NOMO-1 (cell line): ENCODE results near the gene ZSCAN21.

ENCODE experiments used
- DNase-seq, 2 experiments: peaks; one replicate each; lab custom pipeline; 2025; ENCODE audit not compliant: unreplicated experiment in 2 of 2; lab: John Stamatoyannopoulos, UW

Gene ZSCAN21

DNA sequence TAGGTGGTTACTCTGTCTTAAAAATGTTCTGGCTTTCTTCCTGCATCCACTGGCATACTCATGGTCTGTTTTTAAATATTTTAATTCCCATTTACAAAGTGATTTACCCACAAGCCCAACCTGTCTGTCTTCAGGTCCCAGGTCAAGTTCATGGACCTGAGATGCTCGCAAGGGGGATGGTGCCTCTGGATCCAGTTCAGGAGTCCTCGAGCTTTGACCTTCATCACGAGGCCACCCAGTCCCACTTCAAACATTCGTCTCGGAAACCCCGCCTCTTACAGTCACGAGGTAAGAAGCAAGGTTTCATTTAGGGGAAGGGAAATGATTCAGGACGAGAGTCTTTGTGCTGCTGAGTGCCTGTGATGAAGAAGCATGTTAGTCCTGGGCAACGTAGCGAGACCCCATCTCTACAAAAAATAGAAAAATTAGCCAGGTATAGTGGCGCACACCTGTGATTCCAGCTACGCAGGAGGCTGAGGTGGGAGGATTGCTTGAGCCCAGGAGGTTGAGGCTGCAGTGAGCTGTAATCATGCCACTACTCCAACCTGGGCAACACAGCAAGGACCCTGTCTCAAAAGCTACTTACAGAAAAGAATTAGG, 25.5 kb upstream of the ZSCAN21 start:
- no peak for DNase-seq

DNA sequence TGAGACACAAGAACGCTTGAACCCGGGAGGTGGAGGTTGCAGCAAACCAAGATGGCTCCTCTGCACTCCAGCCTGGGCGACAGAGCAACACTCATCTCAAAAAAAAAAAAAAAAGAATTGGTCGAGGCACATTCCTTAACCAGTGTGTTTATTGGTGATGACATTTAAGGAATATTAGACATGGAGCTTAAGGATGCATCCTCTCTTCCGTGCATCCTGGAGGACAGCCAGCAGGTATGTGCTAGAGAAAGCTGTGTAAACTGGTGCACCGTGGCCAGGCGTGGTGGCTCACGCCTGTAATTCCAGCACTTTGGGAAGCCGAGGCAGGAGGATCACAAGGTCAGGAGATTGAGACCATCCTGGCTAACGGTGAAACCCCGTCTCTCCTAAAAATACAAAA, 22.4 kb upstream of the ZSCAN21 start:
- no peak for DNase-seq

DNA sequence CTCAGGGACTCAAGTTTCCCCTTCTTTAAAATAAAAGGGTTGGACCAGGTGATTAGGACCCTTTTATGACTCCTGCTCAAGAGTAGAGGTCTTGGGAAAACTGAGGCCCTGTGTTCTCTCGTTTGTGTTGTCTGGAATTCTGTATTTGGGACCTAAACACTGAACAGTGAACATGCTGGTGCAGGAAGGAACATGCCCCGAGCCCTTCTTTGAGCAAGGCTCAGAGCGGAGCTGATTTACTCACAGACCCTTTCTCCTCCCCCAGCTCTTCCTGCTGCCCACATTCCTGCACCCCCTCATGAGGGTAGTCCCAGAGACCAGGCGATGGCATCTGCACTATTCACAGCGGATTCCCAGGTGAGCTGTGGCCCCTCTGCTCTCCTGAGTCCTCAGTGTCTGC, 20.0 kb upstream of the ZSCAN21 start:
- DNase-seq: no peak

DNA sequence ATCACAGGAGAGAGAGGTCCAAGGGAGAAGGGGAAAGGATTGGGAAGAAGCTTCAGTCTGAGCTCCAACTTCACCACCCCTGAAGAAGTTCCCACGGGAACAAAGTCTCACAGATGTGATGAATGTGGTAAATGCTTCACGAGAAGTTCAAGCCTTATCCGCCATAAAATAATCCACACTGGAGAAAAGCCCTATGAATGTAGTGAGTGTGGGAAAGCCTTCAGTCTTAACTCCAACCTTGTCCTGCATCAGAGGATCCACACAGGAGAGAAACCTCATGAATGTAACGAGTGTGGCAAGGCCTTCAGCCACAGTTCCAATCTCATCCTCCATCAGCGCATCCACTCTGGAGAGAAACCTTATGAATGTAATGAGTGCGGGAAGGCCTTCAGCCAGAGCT, 16.0 kb upstream of the ZSCAN21 start:
- no peak for DNase-seq

DNA sequence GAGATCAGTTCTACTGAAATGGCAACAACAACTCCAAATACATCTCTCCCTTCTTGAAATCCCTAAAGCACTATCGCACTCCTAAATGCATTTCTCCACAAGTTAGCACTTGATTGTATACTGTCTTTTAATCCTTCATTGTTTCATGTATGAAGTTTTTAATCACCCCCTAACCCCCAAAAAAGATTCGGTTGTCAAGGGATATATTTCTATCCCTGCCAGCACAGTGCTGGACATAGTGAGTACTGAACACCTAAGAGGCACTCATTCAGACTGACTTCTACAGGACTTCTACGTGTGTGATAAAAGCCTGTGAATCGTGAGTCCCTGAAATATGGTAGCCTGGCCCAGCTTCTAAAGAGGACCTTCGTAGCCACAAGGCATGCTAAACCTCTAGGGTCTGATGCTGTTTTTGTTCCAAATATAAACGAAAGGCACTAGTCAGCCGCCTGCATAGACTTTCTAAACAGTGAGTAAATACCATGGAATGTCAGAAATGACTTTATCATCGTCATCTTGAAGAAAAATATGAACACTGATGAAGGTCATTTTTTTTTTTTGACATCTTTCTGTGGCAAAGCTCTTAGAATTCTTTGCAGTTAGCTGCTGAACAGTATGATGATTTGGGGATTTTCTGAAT, 14.6 kb upstream of the ZSCAN21 start:
- no peak for DNase-seq

DNA sequence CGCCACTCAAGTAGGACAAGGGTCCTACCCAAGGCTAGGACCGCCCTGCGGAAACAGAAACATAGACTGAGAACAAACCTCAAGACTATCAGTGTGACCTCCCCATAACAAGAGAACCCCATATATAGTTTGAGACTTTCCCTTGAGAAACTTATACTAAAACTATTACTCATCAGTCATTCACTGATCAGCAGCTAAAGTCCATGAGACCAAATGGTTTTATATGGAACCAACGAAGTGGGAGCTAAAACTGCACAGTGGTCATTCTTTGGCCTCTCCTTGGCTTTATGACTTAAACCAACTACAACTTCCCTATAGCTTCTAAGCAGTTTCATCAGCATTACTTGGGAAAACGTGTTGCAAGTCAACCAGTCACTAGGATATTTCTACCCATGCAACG, 13.7 kb upstream of the ZSCAN21 start:
- no peak for DNase-seq

DNA sequence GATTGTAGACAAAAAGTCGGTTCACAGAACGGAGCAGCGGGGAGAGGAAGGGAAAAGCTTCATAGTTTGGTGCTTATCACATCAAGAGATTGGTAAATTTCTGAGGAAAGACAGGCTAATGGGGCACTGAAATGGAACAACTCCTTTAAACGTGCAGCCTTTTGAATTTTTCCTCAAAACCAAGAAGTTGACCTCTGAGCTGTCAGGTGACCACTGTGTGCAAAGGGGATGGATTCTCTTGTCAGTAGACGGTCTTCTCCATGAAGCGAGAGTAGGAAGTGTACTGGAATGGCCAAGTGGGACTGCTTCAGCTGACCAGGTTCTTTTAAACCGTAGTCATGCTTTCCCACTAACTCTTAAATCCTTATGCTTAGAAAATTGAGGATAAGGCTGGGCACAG, 11.2 kb upstream of the ZSCAN21 start:
- no peak for DNase-seq

DNA sequence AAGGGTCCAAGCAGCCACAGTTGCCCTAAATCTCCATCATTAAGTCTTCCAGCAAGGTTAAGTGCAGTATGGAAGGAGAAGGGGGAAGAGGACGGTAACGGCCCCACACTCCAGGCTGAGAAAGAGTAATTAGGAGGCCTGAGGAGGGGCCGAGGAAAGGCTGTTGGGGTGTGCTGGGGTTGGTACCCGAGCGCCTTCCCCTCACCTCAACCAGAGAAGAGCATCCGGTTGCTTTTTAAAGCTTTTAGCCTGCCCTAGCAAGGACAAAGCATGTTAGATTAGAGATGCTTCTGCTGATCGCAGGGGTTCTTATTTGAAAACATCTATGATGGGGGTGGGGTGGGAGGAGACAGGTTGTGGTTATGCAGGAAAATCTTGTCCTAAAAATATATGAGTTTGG, 9.0 kb upstream of the ZSCAN21 start:
- no peak for DNase-seq

DNA sequence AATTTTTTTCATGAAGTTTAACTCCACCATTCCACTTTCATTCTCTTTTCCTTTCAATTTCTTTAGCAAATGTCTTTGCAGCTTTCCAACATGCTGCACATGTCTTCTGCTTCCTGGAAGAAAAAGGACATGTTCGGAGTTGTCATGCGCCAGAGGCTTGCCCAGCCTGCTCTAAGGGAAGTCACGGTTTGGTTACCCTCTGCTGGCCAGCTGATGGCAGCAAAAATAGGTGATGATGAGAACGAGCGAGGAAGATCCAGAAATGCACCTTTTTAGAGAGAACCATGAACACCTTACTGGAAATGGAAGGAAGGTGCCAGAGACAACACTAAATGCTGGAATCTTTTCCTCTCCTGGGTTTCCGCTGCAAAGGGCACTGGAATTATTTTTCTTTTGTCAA, 4.9 kb upstream of the ZSCAN21 start:
- DNase-seq: peak in 1 of 2 experiments; percentile 40

DNA sequence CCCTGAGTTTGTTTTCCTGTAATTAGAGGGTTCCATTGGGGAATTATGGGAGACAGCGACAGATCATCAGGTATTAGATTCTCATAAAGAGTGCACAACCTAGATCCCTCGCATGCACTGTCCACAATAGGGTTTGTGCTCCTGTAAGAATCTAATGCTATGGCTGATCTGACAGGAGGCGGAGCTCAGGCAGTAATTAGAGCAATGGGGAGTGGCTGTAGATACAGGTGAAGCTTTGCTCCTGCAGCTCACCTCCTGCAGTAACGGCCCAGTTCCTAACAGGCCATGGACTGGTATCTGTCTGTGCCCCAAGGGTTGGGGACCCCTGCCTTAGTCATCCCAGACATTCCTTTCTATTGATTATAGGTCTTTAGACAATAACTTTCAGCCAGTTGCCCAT, 894 bp upstream of the ZSCAN21 start:
- DNase-seq: no peak

DNA sequence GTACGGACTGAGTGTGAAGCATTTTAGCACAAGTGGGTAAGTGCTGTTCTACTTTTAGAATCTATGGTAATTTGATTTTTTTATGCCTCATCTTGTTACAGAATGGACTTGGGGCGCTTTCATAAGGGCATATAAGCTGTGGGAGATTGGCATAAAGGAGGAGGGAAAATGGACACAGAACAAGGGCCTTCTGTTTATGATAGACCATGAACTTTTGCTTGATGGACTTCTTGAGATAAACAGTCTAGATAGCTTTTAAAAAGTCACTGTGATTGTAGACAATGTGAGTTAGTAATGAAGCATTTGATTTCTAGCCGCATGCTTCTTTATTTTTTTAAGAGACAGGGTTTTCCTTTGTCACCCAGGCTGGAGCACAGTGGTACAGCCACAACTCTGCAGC, 2.0 kb downstream of the ZSCAN21 start:
- no peak for DNase-seq

DNA sequence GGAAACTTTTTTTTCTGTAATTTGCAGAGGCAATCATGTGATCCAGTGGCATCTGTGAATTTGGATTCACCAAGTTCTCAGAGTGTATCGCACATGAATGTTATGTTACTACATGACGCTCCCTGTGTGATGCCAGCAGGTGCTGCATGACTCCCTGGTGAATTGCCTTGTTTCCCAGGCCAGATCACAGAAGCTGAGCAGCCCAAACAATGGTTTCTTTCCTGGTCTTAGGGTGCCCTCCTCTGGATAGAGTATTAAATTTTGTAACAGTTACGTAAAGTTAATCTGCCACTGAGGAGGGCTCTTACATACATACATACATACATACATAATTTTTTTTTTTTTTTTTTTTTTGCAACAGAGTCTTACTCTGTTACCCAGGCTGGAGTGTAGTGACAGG, 3.6 kb downstream of the ZSCAN21 start:
- peak; percentile 63 to 77 for DNase-seq

DNA sequence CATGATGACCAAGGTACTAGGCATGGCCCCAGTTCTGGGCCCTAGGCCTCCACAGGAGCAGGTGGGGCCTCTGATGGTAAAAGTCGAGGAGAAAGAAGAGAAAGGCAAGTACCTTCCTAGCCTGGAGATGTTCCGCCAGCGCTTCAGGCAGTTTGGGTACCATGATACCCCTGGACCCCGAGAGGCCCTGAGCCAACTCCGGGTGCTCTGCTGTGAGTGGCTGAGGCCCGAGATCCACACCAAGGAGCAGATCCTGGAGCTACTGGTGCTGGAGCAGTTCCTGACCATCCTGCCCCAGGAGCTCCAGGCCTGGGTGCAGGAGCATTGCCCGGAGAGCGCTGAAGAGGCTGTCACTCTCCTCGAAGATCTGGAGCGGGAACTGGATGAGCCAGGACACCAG, 7.4 kb downstream of the ZSCAN21 start:
- no peak for DNase-seq

DNA sequence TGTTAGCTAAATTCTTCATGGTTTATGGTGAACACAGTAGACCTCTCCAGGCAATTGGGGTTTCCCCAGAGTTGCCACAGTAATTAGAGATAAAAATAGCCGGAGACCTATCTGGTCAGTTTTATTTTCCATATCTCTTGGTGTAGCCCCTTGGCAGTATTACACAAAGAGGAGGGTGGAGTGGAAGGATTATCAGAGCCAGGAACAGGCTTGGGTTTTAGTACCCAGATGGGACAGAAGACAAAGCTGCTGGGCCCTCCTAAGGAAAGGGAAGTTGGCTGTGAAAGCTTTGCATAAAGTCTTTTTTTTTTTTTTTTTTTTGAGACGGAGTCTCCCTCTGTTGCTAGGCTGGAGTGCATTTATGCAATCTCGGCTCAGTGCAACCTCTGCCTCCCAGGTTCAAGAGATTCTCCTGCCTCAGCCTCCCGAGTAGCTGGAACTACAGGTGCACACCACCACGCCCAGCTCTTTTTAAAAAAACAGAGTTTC, 9.7 kb downstream of the ZSCAN21 start:
- no peak for DNase-seq

DNA sequence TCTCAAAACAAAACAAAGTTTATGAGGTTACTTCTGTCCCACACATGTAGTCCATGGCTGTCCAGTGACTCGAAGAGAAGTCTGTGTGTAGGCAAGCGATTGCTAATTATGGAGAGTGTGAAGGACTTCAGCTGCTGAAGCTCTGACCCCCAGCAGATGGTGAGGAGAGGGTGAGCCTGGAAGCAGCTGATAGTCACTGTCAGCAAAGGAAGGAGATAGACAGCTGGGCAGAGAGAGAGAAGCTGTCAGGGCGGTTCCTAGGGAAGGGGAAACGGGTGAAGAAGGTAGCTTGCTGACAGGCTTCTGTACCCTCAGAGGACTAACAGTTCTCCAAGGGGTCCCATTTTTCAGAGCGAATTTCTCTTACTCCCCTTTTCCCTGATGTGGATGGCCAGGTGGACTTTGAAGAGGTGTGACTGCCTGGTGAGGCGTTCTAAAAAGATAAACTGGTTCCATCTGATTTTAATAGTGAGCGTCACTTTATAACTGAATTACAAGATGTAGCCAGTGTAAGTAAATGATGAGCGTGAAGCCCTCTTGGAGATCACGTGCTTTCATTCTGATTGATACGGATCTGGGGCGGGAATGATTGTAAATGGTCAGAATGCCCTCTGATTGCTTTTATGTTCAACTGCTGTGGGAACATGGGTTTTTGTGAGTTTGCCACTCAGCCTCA, 12.1 kb downstream of the ZSCAN21 start:
- no peak for DNase-seq

DNA sequence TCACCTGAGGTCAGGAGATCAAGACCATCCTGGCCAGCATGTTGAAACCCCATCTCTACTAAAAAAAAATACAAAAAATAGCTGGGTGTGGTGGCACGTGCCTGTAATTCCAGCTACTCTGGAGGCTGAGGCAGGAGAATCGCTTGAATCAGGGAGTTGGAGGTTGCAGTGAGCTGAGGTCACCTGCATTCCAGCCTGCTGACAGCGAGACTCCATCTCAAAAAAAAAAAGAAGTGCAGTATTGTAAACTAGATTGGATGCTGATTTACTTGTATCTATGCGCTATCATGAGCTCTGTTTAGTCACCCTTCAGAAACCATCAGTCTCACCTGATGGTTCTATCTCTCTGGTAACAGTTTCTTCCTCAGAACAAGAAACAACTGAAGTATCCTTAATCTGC, 13.8 kb downstream of the ZSCAN21 start:
- no peak for DNase-seq

DNA sequence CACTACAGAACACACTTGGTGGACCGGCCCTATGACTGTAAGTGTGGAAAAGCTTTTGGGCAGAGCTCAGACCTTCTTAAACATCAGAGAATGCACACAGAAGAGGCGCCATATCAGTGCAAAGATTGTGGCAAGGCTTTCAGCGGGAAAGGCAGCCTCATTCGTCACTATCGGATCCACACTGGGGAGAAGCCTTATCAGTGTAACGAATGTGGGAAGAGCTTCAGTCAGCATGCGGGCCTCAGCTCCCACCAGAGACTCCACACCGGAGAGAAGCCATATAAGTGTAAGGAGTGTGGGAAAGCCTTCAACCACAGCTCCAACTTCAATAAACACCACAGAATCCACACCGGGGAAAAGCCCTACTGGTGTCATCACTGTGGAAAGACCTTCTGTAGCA, 14.6 kb downstream of the ZSCAN21 start:
- no peak for DNase-seq

DNA sequence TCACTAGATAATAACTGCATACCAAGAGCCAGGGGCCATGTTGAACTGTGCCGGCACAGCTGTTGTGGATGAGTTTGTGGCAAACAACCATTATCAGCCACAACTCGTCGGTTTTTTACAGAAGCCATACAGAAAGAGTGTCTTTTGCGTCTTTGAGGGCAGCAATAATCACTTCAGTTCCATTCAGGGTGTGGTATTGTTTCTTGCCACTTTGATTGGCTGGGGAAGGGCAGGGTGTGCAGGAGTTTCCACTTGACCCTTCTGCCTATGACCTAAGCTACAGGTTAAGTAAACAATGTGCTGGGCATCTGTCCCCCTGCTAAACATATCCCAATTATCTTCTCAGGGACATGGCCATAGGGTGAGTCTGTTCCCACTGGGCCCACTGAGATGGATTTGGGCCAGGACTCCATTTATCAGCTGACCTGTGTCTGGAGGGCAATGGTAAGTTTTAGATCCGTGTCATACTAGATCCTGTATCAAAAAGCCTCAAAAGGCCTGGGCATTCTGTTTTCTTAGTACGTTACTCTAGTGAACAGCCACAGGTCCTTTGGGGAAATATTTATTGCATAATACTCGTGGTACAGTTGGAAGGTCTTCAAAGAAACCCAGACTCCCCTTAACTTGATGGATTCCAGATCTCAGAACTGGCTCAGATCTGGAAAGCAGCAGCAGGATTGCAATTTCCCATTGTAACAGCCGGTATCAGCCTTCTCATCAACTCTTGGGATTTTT, 16.0 kb downstream of the ZSCAN21 start:
- no peak for DNase-seq

DNA sequence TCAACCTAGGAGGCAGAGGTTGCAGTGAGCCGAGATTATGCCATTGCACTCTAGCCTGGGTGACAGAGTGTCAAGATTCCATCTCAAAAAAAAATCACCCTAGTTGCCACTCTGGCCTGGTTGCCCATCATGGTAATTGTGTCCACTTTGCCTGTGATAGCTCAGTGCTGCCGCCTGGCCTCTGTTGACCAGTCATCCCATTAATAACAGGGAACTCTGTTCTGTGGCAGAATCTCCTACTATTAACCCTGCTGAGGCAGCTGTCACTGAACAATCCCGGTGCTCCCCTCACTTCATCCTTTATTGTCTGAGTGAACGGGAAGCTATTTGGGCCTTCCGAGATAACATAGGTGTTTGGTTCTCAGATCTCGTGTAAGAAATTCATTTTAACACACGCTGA, 17.4 kb downstream of the ZSCAN21 start:
- no peak for DNase-seq

DNA sequence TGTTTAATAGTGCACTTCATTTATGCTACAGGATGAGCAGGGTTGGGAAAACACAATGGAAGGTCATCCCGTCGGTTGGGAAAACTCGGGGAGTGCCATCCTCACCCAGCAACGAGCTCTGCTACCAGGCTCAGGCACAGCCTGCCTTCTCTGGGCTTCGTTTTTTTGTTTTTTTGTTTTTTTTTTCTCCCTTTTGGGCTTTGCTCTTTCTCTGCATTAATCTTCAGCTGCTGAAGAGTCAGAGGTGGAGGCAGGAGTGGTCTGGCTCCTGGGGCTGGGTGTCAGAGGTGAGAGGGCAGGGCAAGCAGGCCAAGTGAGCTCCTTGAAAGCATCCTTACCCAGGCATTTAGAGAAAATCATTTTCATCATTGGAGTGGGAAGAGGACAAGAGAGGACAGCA, 20.4 kb downstream of the ZSCAN21 start:
- DNase-seq: no peak

DNA sequence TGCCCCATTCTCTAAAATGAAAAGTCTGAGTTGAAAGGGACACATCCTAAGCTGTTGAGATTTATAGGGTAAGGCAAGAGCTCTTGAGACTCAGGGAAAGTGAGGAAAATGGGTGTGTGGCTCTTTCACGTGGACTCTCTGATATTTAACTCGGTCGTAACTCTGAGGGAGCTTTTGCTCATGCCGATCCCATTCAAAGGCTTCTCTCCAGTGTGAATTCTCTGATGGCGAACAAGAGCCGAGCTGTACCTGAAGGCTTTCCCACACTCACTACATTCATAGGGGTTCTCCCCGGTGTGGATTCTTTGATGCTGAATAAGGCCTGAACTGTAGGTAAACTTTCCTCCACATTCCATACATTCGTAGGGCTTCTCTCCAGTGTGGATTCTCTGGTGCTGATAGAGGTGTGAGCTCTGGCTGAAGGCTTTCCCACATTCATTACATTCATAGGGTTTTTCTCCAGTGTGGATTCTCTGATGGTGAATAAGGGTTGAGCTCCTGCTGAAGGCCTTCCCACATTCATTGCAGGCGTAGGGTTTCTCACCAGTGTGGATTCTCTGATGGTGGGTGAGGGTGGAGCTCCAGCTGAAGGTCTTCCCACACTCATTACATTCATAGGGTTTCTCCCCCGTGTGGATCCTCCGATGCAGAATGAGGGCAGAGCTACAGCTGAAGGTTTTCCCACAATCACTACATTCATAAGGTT, 21.6 kb downstream of the ZSCAN21 start:
- DNase-seq: no peak
